HepG2 (cell line): ENCODE results near the gene MSMP. TPM values are rescaled to one million over a fixed set of nuclear protein-coding genes. Genes with fewer than 3 reads are reported as not detected.

ENCODE experiments used
- AGO2 ChIP-seq: fragments of 200-400 bp; formaldehyde crosslinking; optimal IDR thresholded peaks from 2 replicates; pipeline ENCODE3; 2017; ENCODE audit warnings: mild to moderate bottlenecking, low read depth, low read length, moderate library complexity
- AKAP8 ChIP-seq: sonication (generic); formaldehyde crosslinking; IDR thresholded peaks from 2 replicates; pipeline ENCODE4 v1.5.1; 2020; ENCODE audit warnings: mild to moderate bottlenecking, missing genetic modification reagents
- CHD2 ChIP-seq: IDR thresholded peaks from 2 replicates; pipeline ENCODE4 v1.6.1; 2011; ENCODE audit warnings: low read depth, low read length, improper control_type of control experiment
- DR1 ChIP-seq: sonication (generic); formaldehyde crosslinking; IDR thresholded peaks from 2 replicates; pipeline ENCODE4 v1.8.0; 2021; ENCODE audit warnings: mild to moderate bottlenecking, missing genetic modification reagents, inconsistent platforms
- FOSL2 ChIP-seq: sonication (generic); formaldehyde crosslinking; IDR thresholded peaks from 2 replicates; pipeline ENCODE4 v1.4.0; 2020; ENCODE audit warnings: missing genetic modification reagents
- HNRNPH1 ChIP-seq: fragments of 200-400 bp; formaldehyde crosslinking; optimal IDR thresholded peaks from 2 replicates; pipeline ENCODE3; 2017; ENCODE audit warnings: mild to moderate bottlenecking, low read depth, low read length
- MEF2D ChIP-seq: sonication (generic); formaldehyde crosslinking; IDR thresholded peaks from 2 replicates; pipeline ENCODE4 v1.5.1; 2020; ENCODE audit warnings: mild to moderate bottlenecking, missing genetic modification reagents
- PHF20 ChIP-seq: sonication (generic); formaldehyde crosslinking; IDR thresholded peaks from 2 replicates; pipeline ENCODE4 v1.5.0; 2020; ENCODE audit warnings: mild to moderate bottlenecking, missing genetic modification reagents
- PRPF4 ChIP-seq: fragments of 200-400 bp; formaldehyde crosslinking; IDR thresholded peaks from 2 replicates; pipeline ENCODE4 v1.6.1; 2016; ENCODE audit warnings: low read length, low read depth; ENCODE audit not compliant: poor library complexity, severe bottlenecking
- SIX4 ChIP-seq: sonication (generic); formaldehyde crosslinking; IDR thresholded peaks from 2 replicates; pipeline ENCODE4 v1.4.0; 2020; ENCODE audit warnings: missing genetic modification reagents
- SMYD3 ChIP-seq: sonication (generic); formaldehyde crosslinking; IDR thresholded peaks from 2 replicates; pipeline ENCODE4 v1.8.1; 2023; ENCODE audit warnings: mild to moderate bottlenecking, missing genetic modification reagents
- SRF ChIP-seq: IDR thresholded peaks from 2 replicates; pipeline ENCODE4 v1.6.1; 2011; ENCODE audit warnings: mild to moderate bottlenecking, low read depth, low read length, moderate library complexity
- STAG1 ChIP-seq: sonication (generic); formaldehyde crosslinking; IDR thresholded peaks from 2 replicates; pipeline ENCODE4 v1.4.0; 2020; ENCODE audit warnings: missing genetic modification reagents
- SUZ12 ChIP-seq: fragments of 150-350 bp; IDR thresholded peaks from 2 replicates; pipeline ENCODE4 v1.6.1; 2014; ENCODE audit warnings: low read depth, low read length
- ZFP82 ChIP-seq: sonication (generic); formaldehyde crosslinking; IDR thresholded peaks from 2 replicates; pipeline ENCODE4 v1.5.1; 2020; ENCODE audit warnings: mild to moderate bottlenecking, missing genetic modification reagents, borderline replicate concordance
- ZMYM4 ChIP-seq: sonication (generic); formaldehyde crosslinking; IDR thresholded peaks from 2 replicates; pipeline ENCODE4 v1.8.1; 2023; ENCODE audit warnings: mild to moderate bottlenecking, missing genetic modification reagents
- ZNF160 ChIP-seq: sonication (generic); formaldehyde crosslinking; IDR thresholded peaks from 2 replicates; pipeline ENCODE4 v1.8.0; 2022; ENCODE audit warnings: mild to moderate bottlenecking, inconsistent platforms, missing genetic modification reagents
- ZNF282 ChIP-seq: fragments of 450-650 bp; IDR thresholded peaks from 2 replicates; pipeline ENCODE4 v1.6.1; 2018; ENCODE audit not compliant: partially characterized antibody
- ZNF549 ChIP-seq: sonication (generic); formaldehyde crosslinking; IDR thresholded peaks from 2 replicates; pipeline ENCODE4 v1.5.0; 2020; ENCODE audit warnings: missing genetic modification reagents
- ZNF75D ChIP-seq: sonication (generic); formaldehyde crosslinking; IDR thresholded peaks from 2 replicates; pipeline ENCODE4 v1.8.1; 2023; ENCODE audit warnings: missing genetic modification reagents, mild to moderate bottlenecking, borderline replicate concordance
- ZNF878 ChIP-seq: sonication (generic); formaldehyde crosslinking; IDR thresholded peaks from 2 replicates; pipeline ENCODE4 v1.8.1; 2023; ENCODE audit warnings: mild to moderate bottlenecking, missing genetic modification reagents, moderate library complexity
- polyA plus RNA-seq, 8 experiments: library from polyadenylated mRNA; depleted of rRNA in 3 of 8; stranded (reverse) in 7 of 8; unstranded in 1 of 8; fragments of >200 nt; fragmentation: Illumina TruSeq in 4 of 8; extraction: Trizol in 4 of 8; gene quantifications; 2 replicates each; pipeline versions ENCODE4 v1.2.1 to v1.2.3, GENCODE V29; 2011 to 2016; ENCODE audit warnings: low read depth in 4 of 8, missing spikeins in 1 of 8, mixed read lengths in 1 of 8; ENCODE audit not compliant: insufficient read depth in 1 of 8
- total RNA-seq, 5 experiments: library from RNA; depleted of rRNA; stranded (reverse); fragments of >200 nt; fragmentation: Illumina TruSeq; extraction: Trizol; gene quantifications; 2 replicates each; pipeline ENCODE4 v1.2.3, GENCODE V29; 2016; ENCODE audit warnings: low read depth in 1 of 5
- TF ChIP-seq, protein P1 (sequence below): sonication (generic); formaldehyde crosslinking; IDR thresholded peaks from 2 replicates; pipeline ENCODE4 v1.4.0; 2020; ENCODE audit warnings: low read depth, mild to moderate bottlenecking, missing genetic modification reagents
- TF ChIP-seq, protein P2 (sequence below): sonication (generic); formaldehyde crosslinking; IDR thresholded peaks from 2 replicates; pipeline ENCODE4 v1.4.0; 2020; ENCODE audit warnings: missing genetic modification reagents
- TF ChIP-seq, protein P3 (sequence below): IDR thresholded peaks from 2 replicates; pipeline ENCODE4 v1.6.1; 2012; ENCODE audit warnings: low read depth, low read length, improper control_type of control experiment
- TF ChIP-seq, protein P4 (sequence below): sonication (generic); formaldehyde crosslinking; IDR thresholded peaks from 2 replicates; pipeline ENCODE4 v1.4.0; 2020; ENCODE audit warnings: missing genetic modification reagents

The MSMP gene
- total and polyA plus RNA-seq, 2 of the 13 experiments (the other 11 are each of a cell fraction or from before 2014, with no cell fraction given), result 0.24 to 0.46 TPM

DNA sequence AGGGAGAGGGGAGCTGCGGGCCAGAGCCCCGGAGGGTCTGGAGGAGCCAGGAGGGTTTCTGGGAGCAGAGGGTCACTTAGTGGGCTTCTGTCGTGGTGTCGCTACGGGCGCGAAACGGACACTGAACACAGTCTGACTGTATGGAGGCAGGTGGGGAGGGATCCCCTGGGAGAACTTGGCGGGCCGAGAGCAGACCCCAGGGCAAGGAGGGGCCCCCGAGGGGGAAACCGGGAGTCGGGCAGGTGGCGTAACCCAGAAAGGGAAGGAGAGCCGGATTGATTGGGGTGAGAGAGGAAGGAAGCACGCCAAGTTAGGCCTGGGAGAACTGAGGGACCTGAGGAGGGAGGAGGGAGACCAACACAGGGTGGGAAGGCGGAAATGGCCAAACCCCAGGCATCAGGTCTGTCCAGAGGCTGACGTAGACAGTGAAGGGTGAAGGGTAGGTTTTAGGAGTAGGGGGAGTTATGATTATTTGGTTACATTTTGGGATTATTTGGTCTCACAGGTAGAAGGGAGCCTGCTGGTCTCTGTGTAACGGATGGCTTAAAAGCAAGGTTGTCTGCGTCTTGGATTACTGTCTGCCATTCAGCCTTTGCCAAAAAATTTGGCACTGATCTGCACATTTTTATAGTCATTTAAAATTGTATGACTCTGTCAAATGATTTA is 3.3 kb upstream of the MSMP start (continued):
- TF ChIP-seq AKAP8 (CRISPR knock-in tag) (peak; percentile 79), DR1 (CRISPR knock-in tag) (no peak), SIX4 (CRISPR knock-in tag) (no peak), PRPF4 (no peak), SRF (peak; percentile 54; the same call in 1 of the 2 replicates), PHF20 (no peak; the same call in none of the 2 replicates), HNRNPH1 (peak; percentile 36), CHD2 (no peak), ZNF282 (no peak), ZNF549 (CRISPR knock-in tag) (no peak), AGO2 (peak; percentile 88), FOSL2 (CRISPR knock-in tag) (no peak), ZMYM4 (CRISPR knock-in tag) (no peak), ZNF75D (CRISPR knock-in tag) (no peak), ZNF878 (CRISPR knock-in tag) (no peak), SUZ12 (no peak), SMYD3 (CRISPR knock-in tag) (no peak), MEF2D (CRISPR knock-in tag) (no peak), ZNF160 (CRISPR knock-in tag) (no peak), ZFP82 (CRISPR knock-in tag) (no peak), STAG1 (CRISPR knock-in tag) (no peak)
- TF ChIP-seq, protein P1, sequence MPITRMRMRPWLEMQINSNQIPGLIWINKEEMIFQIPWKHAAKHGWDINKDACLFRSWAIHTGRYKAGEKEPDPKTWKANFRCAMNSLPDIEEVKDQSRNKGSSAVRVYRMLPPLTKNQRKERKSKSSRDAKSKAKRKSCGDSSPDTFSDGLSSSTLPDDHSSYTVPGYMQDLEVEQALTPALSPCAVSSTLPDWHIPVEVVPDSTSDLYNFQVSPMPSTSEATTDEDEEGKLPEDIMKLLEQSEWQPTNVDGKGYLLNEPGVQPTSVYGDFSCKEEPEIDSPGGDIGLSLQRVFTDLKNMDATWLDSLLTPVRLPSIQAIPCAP (CRISPR knock-in tag), result no peak
- TF ChIP-seq, protein P2, sequence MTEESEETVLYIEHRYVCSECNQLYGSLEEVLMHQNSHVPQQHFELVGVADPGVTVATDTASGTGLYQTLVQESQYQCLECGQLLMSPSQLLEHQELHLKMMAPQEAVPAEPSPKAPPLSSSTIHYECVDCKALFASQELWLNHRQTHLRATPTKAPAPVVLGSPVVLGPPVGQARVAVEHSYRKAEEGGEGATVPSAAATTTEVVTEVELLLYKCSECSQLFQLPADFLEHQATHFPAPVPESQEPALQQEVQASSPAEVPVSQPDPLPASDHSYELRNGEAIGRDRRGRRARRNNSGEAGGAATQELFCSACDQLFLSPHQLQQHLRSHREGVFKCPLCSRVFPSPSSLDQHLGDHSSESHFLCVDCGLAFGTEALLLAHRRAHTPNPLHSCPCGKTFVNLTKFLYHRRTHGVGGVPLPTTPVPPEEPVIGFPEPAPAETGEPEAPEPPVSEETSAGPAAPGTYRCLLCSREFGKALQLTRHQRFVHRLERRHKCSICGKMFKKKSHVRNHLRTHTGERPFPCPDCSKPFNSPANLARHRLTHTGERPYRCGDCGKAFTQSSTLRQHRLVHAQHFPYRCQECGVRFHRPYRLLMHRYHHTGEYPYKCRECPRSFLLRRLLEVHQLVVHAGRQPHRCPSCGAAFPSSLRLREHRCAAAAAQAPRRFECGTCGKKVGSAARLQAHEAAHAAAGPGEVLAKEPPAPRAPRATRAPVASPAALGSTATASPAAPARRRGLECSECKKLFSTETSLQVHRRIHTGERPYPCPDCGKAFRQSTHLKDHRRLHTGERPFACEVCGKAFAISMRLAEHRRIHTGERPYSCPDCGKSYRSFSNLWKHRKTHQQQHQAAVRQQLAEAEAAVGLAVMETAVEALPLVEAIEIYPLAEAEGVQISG (CRISPR knock-in tag), result peak; percentile 2; the same call in 1 of the 2 replicates
- TF ChIP-seq, protein P3, sequence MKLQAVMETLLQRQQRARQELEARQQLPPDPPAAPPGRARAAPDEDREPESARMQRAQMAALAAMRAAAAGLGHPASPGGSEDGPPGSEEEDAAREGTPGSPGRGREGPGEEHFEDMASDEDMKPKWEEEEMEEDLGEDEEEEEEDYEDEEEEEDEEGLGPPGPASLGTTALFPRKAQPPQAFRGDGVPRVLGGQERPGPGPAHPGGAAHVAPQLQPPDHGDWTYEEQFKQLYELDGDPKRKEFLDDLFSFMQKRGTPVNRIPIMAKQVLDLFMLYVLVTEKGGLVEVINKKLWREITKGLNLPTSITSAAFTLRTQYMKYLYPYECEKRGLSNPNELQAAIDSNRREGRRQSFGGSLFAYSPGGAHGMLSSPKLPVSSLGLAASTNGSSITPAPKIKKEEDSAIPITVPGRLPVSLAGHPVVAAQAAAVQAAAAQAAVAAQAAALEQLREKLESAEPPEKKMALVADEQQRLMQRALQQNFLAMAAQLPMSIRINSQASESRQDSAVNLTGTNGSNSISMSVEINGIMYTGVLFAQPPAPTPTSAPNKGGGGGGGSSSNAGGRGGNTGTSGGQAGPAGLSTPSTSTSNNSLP, result no peak
- TF ChIP-seq, protein P4, sequence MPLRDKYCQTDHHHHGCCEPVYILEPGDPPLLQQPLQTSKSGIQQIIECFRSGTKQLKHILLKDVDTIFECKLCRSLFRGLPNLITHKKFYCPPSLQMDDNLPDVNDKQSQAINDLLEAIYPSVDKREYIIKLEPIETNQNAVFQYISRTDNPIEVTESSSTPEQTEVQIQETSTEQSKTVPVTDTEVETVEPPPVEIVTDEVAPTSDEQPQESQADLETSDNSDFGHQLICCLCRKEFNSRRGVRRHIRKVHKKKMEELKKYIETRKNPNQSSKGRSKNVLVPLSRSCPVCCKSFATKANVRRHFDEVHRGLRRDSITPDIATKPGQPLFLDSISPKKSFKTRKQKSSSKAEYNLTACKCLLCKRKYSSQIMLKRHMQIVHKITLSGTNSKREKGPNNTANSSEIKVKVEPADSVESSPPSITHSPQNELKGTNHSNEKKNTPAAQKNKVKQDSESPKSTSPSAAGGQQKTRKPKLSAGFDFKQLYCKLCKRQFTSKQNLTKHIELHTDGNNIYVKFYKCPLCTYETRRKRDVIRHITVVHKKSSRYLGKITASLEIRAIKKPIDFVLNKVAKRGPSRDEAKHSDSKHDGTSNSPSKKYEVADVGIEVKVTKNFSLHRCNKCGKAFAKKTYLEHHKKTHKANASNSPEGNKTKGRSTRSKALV (CRISPR knock-in tag), result 0 out of 2 replicates have a peak, but pooled peaks have one; percentile 7
